Neural crest cell (in vitro differentiated cells): Measurements from ENCODE around the gene GAK. TPM values are rescaled to one million over a fixed set of nuclear protein-coding genes. Genes with fewer than 3 reads are reported as not detected.

Experiments
- DNase-seq: peaks from one replicate; pipeline ENCODE4 v3.0.0; 2021; ENCODE audit warnings: low read depth, mixed read lengths, low spot score
- H3K27ac Mint-ChIP-seq: one replicate; pipeline ENCODE4 v1.8.0; 2021; ENCODE audit warnings: mild to moderate bottlenecking, mixed read lengths; ENCODE audit not compliant: unreplicated experiment
- H3K27me3 Mint-ChIP-seq: 2 replicates; pipeline ENCODE4 v1.8.0; 2021; ENCODE audit warnings: low read depth, mild to moderate bottlenecking, mixed read lengths
- H3K36me3 Mint-ChIP-seq: 2 replicates; pipeline ENCODE4 v1.8.0; 2021; ENCODE audit warnings: low read depth, mild to moderate bottlenecking, mixed read lengths
- H3K4me1 Mint-ChIP-seq: 2 replicates; pipeline ENCODE4 v1.8.0; 2021; ENCODE audit warnings: mixed read lengths
- H3K4me3 Mint-ChIP-seq: one replicate; pipeline ENCODE4 v1.8.0; 2021; ENCODE audit warnings: mild to moderate bottlenecking, mixed read lengths
- H3K9me3 Mint-ChIP-seq: 2 replicates; pipeline ENCODE4 v1.8.0; 2021; ENCODE audit warnings: mixed read lengths
- total RNA-seq: library from RNA; stranded (reverse); gene quantifications from 2 replicates; pipeline ENCODE4 v1.2.1, GENCODE V29; 2021
- TF ChIP-seq, protein P1 (sequence below): fragments of 200-600 bp; sonication (generic); conservative IDR thresholded peaks from 2 replicates; pipeline ENCODE4 v1.5.0; 2021; ENCODE audit warnings: antibody characterized with exemption, mild to moderate bottlenecking

Gene GAK
- total RNA-seq, 1 donor from 2014 or later: 87.7 TPM

DNA sequence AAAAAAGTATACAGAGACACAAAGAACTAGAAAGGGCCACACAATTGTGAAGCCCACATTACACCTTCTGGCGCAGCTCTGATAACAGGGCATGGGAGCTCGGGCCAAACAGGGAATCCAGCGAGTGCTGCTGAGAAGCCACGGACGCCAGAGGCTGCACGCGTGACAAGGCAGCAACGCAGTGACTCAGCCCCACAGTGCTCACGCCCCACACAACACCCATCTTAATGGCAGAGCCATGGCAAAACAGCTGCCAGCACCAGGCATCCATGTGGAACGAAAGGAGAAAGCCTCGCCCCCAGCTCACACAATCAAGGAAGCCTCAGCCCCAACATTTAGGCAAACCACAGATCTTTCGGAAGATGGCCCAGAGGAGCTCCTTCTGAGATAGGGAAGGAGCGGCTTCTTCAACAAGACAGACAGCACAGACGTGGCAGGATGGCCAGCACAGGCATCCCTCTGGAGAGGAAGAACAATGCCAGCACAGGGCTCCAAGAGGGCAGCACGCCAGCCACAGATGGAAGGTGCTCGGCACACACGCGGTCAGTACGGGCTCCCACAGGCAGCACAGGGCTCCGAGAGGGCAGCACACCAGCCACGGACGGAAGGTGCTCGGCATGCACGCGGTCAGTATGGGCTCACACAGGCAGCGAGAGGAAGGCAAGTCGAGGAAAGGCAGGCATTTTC is 33.1 kb downstream of the GAK start:
- TF ChIP-seq, protein P1, sequence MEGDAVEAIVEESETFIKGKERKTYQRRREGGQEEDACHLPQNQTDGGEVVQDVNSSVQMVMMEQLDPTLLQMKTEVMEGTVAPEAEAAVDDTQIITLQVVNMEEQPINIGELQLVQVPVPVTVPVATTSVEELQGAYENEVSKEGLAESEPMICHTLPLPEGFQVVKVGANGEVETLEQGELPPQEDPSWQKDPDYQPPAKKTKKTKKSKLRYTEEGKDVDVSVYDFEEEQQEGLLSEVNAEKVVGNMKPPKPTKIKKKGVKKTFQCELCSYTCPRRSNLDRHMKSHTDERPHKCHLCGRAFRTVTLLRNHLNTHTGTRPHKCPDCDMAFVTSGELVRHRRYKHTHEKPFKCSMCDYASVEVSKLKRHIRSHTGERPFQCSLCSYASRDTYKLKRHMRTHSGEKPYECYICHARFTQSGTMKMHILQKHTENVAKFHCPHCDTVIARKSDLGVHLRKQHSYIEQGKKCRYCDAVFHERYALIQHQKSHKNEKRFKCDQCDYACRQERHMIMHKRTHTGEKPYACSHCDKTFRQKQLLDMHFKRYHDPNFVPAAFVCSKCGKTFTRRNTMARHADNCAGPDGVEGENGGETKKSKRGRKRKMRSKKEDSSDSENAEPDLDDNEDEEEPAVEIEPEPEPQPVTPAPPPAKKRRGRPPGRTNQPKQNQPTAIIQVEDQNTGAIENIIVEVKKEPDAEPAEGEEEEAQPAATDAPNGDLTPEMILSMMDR: no peak
- Mint-ChIP-seq H3K27me3 (no peaks in the 10 kb centered on the region), H3K36me3 (peaks cover 3% of the 10 kb centered on the region), H3K9me3 (no peaks in the 10 kb centered on the region), H3K4me3 (no peak overlapping the region), H3K27ac (no peak overlapping the region), H3K4me1 (no peaks in the 10 kb centered on the region)
- no peak for DNase-seq

DNA sequence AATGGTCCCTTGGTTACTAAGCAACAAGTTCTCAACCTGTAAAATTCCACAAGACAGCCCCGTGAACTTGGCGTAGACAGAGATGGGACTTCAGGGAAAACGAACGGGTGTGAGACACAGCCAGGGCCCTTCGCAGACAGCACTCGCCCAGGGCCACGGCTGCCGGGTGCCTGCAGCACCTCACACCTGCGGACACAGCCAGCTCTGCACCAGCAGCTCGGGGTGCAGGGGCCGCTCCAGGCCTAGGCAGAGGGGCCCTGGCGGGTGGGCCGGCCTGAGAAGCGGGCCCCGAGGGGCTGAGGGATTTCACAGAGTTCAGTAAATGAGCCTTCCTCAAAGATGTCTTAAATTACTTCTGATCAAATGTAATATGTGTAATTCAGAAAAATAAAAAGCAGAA is 34.0 kb downstream of the GAK start:
- Mint-ChIP-seq H3K36me3 (peaks cover 3% of the 10 kb centered on the region), H3K4me1 (no peaks in the 10 kb centered on the region), H3K27me3 (no peaks in the 10 kb centered on the region), H3K9me3 (no peaks in the 10 kb centered on the region), H3K27ac (no peak overlapping the region), H3K4me3 (no peak overlapping the region)
- DNase-seq: no peak
- TF ChIP-seq, protein P1: no peak

DNA sequence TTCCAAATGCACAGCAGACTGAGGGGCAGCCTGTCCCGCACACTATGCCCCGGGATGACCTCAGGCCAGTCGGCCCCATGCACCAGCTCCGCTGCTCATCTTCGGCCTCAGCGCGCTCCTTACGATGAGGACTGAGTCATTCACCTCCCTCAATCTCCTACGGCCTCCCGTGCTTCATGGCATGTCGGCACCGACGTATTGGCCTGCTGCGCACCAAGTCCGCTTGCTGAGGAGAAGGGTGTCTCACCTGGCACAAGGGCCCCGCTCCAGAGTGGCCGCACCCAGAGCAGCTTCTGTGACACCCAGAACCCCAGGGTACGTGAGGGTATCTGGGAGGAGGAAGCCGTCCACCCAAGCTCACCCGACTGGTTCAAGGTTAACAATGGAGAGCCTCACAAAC is 35.5 kb downstream of the GAK start:
- TF ChIP-seq, protein P1: no peak
- Mint-ChIP-seq H3K4me3 (no peak overlapping the region), H3K36me3 (peaks cover 3% of the 10 kb centered on the region), H3K27ac (peak overlapping the region; percentile 82), H3K9me3 (no peaks in the 10 kb centered on the region), H3K27me3 (no peaks in the 10 kb centered on the region), H3K4me1 (no peaks in the 10 kb centered on the region)
- DNase-seq: no peak

DNA sequence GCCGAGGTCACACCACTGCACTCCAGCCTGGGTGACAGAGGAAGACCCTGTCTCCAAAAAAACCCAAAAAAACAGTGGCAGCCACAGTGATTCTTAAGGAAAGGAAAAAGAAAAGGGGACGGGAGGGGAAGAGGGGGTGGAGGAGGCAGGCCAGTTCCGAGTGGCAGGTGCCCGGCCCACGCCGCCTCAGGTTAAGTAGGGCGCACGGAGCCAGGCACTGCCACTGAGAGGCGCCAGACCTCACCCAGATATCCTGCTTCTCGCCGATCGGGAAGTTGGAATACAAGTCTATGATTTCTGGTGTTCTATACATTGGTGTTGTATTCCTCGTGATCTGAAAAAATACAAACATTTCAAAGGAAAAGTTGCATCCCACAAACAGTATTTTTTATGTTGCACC is 35.9 kb downstream of the GAK start:
- Mint-ChIP-seq H3K27ac (no peak overlapping the region), H3K27me3 (no peaks in the 10 kb centered on the region), H3K4me1 (no peaks in the 10 kb centered on the region), H3K36me3 (peaks cover 3% of the 10 kb centered on the region), H3K4me3 (no peak overlapping the region), H3K9me3 (no peaks in the 10 kb centered on the region)
- DNase-seq: no peak
- TF ChIP-seq, protein P1: no peak

DNA sequence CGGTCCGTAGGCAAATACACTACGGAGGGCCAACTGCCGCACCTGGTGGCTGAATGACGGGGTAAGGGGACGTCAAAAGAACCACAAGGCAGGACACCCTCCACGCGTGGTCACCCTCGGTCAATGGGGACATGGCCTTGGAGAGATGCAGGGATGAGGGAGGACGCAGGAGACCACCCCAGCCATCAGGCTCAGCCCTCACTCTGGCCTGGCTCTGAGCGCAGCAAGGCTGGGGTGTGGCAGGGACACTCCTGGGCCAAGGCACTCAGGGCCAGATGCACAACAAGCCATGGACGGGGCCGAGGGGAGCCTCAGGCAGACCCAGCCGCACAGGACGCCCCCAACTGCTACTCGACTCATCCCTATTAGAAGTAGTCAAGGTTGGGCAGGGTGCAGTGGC is 36.5 kb downstream of the GAK start:
- no peaks in the 10 kb centered on the region for H3K9me3 Mint-ChIP-seq
- no peaks in the 10 kb centered on the region for H3K27me3 Mint-ChIP-seq
- H3K36me3 Mint-ChIP-seq: peaks cover 3% of the 10 kb centered on the region
- no peak overlapping the region for H3K27ac Mint-ChIP-seq
- TF ChIP-seq, protein P1: no peak
- DNase-seq: no peak
- no peak overlapping the region for H3K4me3 Mint-ChIP-seq
- no peaks in the 10 kb centered on the region for H3K4me1 Mint-ChIP-seq
